IMR-90 (cell line): ENCODE results near the gene NAV1. TPM values are rescaled to one million over a fixed set of nuclear protein-coding genes. Genes with fewer than 3 reads are reported as not detected.

Experiments used
- ATAC-seq: fragments of 200-7000 bp; cut with Tn5 transposase; 2 replicates; pipeline ENCODE4 v1.9.1; 2020; ENCODE audit warnings: low read depth, mild to moderate bottlenecking, moderate library complexity
- BruUV-seq: library from RNA; stranded (reverse); fragments of 400-500 nt; replicated peaks from 2 replicates; lab custom pipeline; 2021; lab: Mats Ljungman, UMichigan
- CTCF ChIA-PET: fragments of 300-600 bp; formaldehyde crosslinking; extraction: SDS; loops from one replicate; lab custom pipeline; 2021; ENCODE audit warnings: antibody characterized with exemption; lab: Yijun Ruan, JAX
- POLR2A ChIA-PET: fragments of 300-600 bp; sonication (Branson Sonifier 250); formaldehyde crosslinking; loops from one replicate; lab custom pipeline; 2022; ENCODE audit warnings: antibody characterized with exemption; ENCODE audit not compliant: unreplicated experiment; lab: Charles Lee
- DNase-seq: peaks from one replicate; pipeline ENCODE4 v3.0.0; 2013
- H2AFZ ChIP-seq: replicated peaks from 2 replicates; pipeline ENCODE3; 2013; ENCODE audit warnings: low read length, mild to moderate bottlenecking; ENCODE audit not compliant: poor library complexity
- H2AK5ac ChIP-seq: 2 replicates; pipeline ENCODE4 v1.6.1; 2013; ENCODE audit warnings: low read depth, low read length, inconsistent platforms
- H2AK9ac ChIP-seq: replicated peaks from 2 replicates; pipeline ENCODE3; 2013; ENCODE audit warnings: mild to moderate bottlenecking, low read depth, low read length, moderate library complexity; ENCODE audit not compliant: poor library complexity
- H2BK120ac ChIP-seq: 2 replicates; pipeline ENCODE4 v1.6.1; 2013; ENCODE audit warnings: low read depth, low read length, inconsistent platforms
- H2BK15ac ChIP-seq: 3 replicates; pipeline ENCODE4 v1.6.1; 2013; ENCODE audit warnings: low read depth, low read length, inconsistent platforms
- H2BK20ac ChIP-seq: 2 replicates; pipeline ENCODE4 v1.6.1; 2013; ENCODE audit warnings: low read depth, mild to moderate bottlenecking, inconsistent platforms, low read length, moderate library complexity
- H2BK5ac ChIP-seq: 2 replicates; pipeline ENCODE4 v1.6.1; 2013; ENCODE audit warnings: mild to moderate bottlenecking, low read depth, low read length, inconsistent platforms; ENCODE audit not compliant: poor library complexity, severe bottlenecking
- H3K14ac ChIP-seq: replicated peaks from 2 replicates; pipeline ENCODE4 v1.6.1; 2013; ENCODE audit warnings: low read depth, low read length, inconsistent platforms
- H3K18ac ChIP-seq: 2 replicates; pipeline ENCODE4 v1.6.1; 2013; ENCODE audit warnings: low read depth, low read length, control low read depth
- H3K23ac ChIP-seq: 2 replicates; pipeline ENCODE4 v1.6.1; 2013; ENCODE audit warnings: low read depth, low read length, inconsistent platforms
- H3K27ac ChIP-seq: 2 replicates; pipeline ENCODE4 v1.5.1; 2013; ENCODE audit warnings: mild to moderate bottlenecking, control low read depth, low read length; ENCODE audit not compliant: insufficient read depth
- H3K27me3 ChIP-seq: 2 replicates; pipeline ENCODE4 v1.6.1; 2013; ENCODE audit warnings: low read length; ENCODE audit not compliant: control insufficient read depth, insufficient read depth
- H3K36me3 ChIP-seq: 2 replicates; pipeline ENCODE4 v1.6.1; 2013; ENCODE audit warnings: low read length, mixed read lengths; ENCODE audit not compliant: control insufficient read depth, insufficient read depth
- H3K4ac ChIP-seq: 2 replicates; pipeline ENCODE4 v1.6.1; 2013; ENCODE audit warnings: low read depth, low read length, inconsistent platforms
- H3K4me1 ChIP-seq: 2 replicates; pipeline ENCODE4 v1.6.1; 2013; ENCODE audit warnings: low read length, mixed read lengths; ENCODE audit not compliant: control insufficient read depth, insufficient read depth
- H3K4me2 ChIP-seq: 2 replicates; pipeline ENCODE4 v1.6.1; 2013; ENCODE audit warnings: low read depth, mild to moderate bottlenecking, control low read depth, low read length, moderate library complexity
- H3K4me3 ChIP-seq: 2 replicates; pipeline ENCODE4 v1.5.1; 2013; ENCODE audit warnings: low read depth, mild to moderate bottlenecking, control low read depth, low read length, moderate library complexity; ENCODE audit not compliant: insufficient read depth
- H3K56ac ChIP-seq: 2 replicates; pipeline ENCODE4 v1.6.1; 2013; ENCODE audit warnings: low read length, inconsistent platforms; ENCODE audit not compliant: insufficient read depth; ENCODE audit errors: extremely low read depth
- H3K79me1 ChIP-seq, 2 experiments: 2 replicates each; pipeline ENCODE4 v1.6.1; 2013; ENCODE audit warnings: low read length in 2 of 2, inconsistent platforms in 1 of 2, low read depth in 1 of 2
- H3K9ac ChIP-seq: 2 replicates; pipeline ENCODE4 v1.6.1; 2013; ENCODE audit warnings: low read depth, low read length, control low read depth
- H3K9me1 ChIP-seq: 2 replicates; pipeline ENCODE4 v1.6.1; 2013; ENCODE audit warnings: low read length, inconsistent platforms; ENCODE audit not compliant: insufficient read depth
- H3K9me3 ChIP-seq: 2 replicates; pipeline ENCODE4 v1.6.1; 2013; ENCODE audit warnings: low read length; ENCODE audit not compliant: control insufficient read depth, insufficient read depth
- H4K20me1 ChIP-seq: 2 replicates; pipeline ENCODE4 v1.6.1; 2013; ENCODE audit warnings: low read length, inconsistent platforms; ENCODE audit not compliant: insufficient read depth
- H4K5ac ChIP-seq: 2 replicates; pipeline ENCODE4 v1.6.1; 2013; ENCODE audit warnings: mild to moderate bottlenecking, low read depth, low read length, control low read depth
- H4K8ac ChIP-seq, 2 experiments: 2 replicates each; pipeline ENCODE4 v1.6.1; 2013; ENCODE audit warnings: low read depth in 2 of 2, low read length in 2 of 2, control low read depth in 1 of 2, inconsistent platforms in 1 of 2
- H4K91ac ChIP-seq: 2 replicates; pipeline ENCODE4 v1.6.1; 2013; ENCODE audit warnings: low read depth, low read length, inconsistent platforms; ENCODE audit not compliant: insufficient read depth
- BHLHE40 ChIP-seq: fragments of 150-350 bp; IDR thresholded peaks from 2 replicates; pipeline ENCODE4 v1.6.1; 2016; ENCODE audit warnings: mild to moderate bottlenecking, low read depth, low read length
- CEBPB ChIP-seq: IDR thresholded peaks from 2 replicates; pipeline ENCODE4 v1.6.1; 2012; ENCODE audit warnings: low read depth, low read length, improper control_type of control experiment
- CHD1 ChIP-seq: IDR thresholded peaks from 2 replicates; pipeline ENCODE4 v1.6.1; 2012; ENCODE audit warnings: low read depth, low read length, improper control_type of control experiment
- CTCF ChIP-seq: conservative IDR thresholded peaks from 2 replicates; pipeline ENCODE4 v1.5.1; 2012; ENCODE audit warnings: mild to moderate bottlenecking, low read depth, low read length, improper control_type of control experiment
- FOS ChIP-seq: fragments of 150-350 bp; IDR thresholded peaks from 2 replicates; pipeline ENCODE4 v1.6.1; 2016; ENCODE audit warnings: low read depth, low read length
- MAFK ChIP-seq: IDR thresholded peaks from 2 replicates; pipeline ENCODE4 v1.6.1; 2012; ENCODE audit warnings: low read depth, low read length, improper control_type of control experiment
- MAZ ChIP-seq: IDR thresholded peaks from 2 replicates; pipeline ENCODE4 v1.6.1; 2012; ENCODE audit warnings: low read depth, mild to moderate bottlenecking, low read length, improper control_type of control experiment, moderate library complexity, borderline replicate concordance
- MXI1 ChIP-seq: IDR thresholded peaks from 2 replicates; pipeline ENCODE4 v1.6.1; 2012; ENCODE audit warnings: low read depth, mild to moderate bottlenecking, low read length, moderate library complexity, borderline replicate concordance
- NFE2L2 ChIP-seq: fragments of 150-350 bp; IDR thresholded peaks from 2 replicates; pipeline ENCODE4 v1.6.1; 2016; ENCODE audit warnings: low read depth, mild to moderate bottlenecking, low read length
- POLR2A ChIP-seq: IDR thresholded peaks from 2 replicates; pipeline ENCODE4 v1.6.1; 2012; ENCODE audit warnings: mild to moderate bottlenecking, low read depth, low read length
- RAD21 ChIP-seq: IDR thresholded peaks from 2 replicates; pipeline ENCODE4 v1.6.1; 2012; ENCODE audit warnings: low read length, improper control_type of control experiment
- RCOR1 ChIP-seq: IDR thresholded peaks from 2 replicates; pipeline ENCODE4 v1.6.1; 2012; ENCODE audit warnings: mild to moderate bottlenecking, low read length, improper control_type of control experiment; ENCODE audit not compliant: insufficient replicate concordance
- RFX5 ChIP-seq: IDR thresholded peaks from 2 replicates; pipeline ENCODE4 v1.8.0; 2012; ENCODE audit warnings: low read depth, mild to moderate bottlenecking, low read length, moderate library complexity
- SMC3 ChIP-seq: fragments of 150-350 bp; IDR thresholded peaks from 2 replicates; pipeline ENCODE4 v1.6.1; 2016; ENCODE audit warnings: low read depth, mild to moderate bottlenecking, antibody characterized with exemption, low read length, moderate library complexity
- USF2 ChIP-seq: fragments of 150-350 bp; IDR thresholded peaks from 2 replicates; pipeline ENCODE4 v1.6.1; 2017; ENCODE audit warnings: mild to moderate bottlenecking, antibody characterized with exemption, low read length, low read depth
- WGBS, 2 experiments: methylation state at CpG; one replicate each; pipeline versions ENCODE4 v1.1.5 to v1.1.7; 2013; ENCODE audit warnings: missing lambda C conversion rate in 2 of 2; ENCODE audit not compliant: insufficient read length in 1 of 2; ENCODE audit errors: extremely low coverage in 2 of 2; 5-methylcytosine and 5-hydroxymethylcytosine counted together
- dilution Hi-C: fragments of 300-500 bp; cut with HindIII; formaldehyde crosslinking; loops from one replicate; pipeline ENCODE4 v1.14.3; 2018; ENCODE audit warnings: low sequenced_read_pairs; ENCODE audit not compliant: unreplicated experiment
- in situ Hi-C: fragments of 300-500 bp; cut with MboI; formaldehyde crosslinking; loops from 3 replicates; pipeline ENCODE4 v1.14.3; 2019; ENCODE audit warnings: low sequenced_read_pairs, inconsistent platforms, mixed read lengths
- intact Hi-C: fragments of 100-400 bp; cut with micrococcal nuclease; formaldehyde crosslinking; loops from 2 replicates; pipeline ENCODE4 v1.10.0; 2022
- polyA plus RNA-seq, 3 experiments: library from polyadenylated mRNA; depleted of rRNA; stranded (reverse); fragments of >200 nt; gene quantifications; 2 replicates each; pipeline ENCODE4 v1.2.3, GENCODE V29; 2012; ENCODE audit warnings: low replicate concordance in 1 of 3
- total RNA-seq: library from RNA; depleted of rRNA; stranded (reverse); fragments of >200 nt; gene quantifications from 2 replicates; pipeline ENCODE4 v1.2.3, GENCODE V29; 2012
- TF ChIP-seq, protein P1 (sequence below): fragments of 150-350 bp; IDR thresholded peaks from 2 replicates; pipeline ENCODE4 v1.6.1; 2016; ENCODE audit warnings: low read depth, mild to moderate bottlenecking, low read length, moderate library complexity, borderline replicate concordance

NAV1 gene
- total and polyA plus RNA-seq, 2 of the 4 experiments (the other 2 are of a cell fraction), result 14.0 to 23.1 TPM

DNA sequence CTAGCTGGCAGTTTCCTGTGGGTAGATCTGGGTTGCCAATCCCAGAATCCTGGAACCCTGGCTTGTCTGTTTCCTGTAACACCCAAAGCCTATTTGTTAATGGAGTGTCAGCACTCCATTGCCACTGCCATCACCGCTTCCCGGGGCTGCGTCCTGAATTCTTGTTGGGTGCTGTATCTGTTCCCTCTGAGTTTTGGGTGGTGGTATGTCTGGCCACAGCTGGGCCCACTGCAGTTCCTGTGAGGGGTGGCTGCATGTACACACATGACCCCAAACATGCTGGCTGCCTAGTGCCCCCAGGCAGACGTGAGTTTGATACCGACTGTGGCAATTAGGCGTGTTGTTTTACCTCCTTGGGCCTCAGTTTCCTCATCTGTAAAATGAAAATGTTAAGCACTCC is 29.3 kb downstream of the NAV1 start:
- Histone ChIP-seq H2AK5ac (0 out of 2 replicates have a peak overlapping the region, but pooled peaks have one; percentile 28), H2BK15ac (no peak overlapping the region), H3K14ac (no peak overlapping the region), H2BK120ac (peak overlapping the region; percentile 16; the same call in 1 of the 2 replicates), H4K91ac (peak overlapping the region; percentile 12; the same call in 1 of the 2 replicates), H3K4me1 (peaks cover 19% of the 10 kb centered on the region), H3K4me3 (no peak overlapping the region), H3K9me3 (no peaks in the 10 kb centered on the region), H3K18ac (no peak overlapping the region), H2BK20ac (no peak overlapping the region), H3K4me2 (no peak overlapping the region), H4K20me1 (peaks cover 15% of the 10 kb centered on the region; the same call in 1 of the 2 replicates), H2AFZ (no peak overlapping the region), H3K9me1 (peaks cover 36% of the 10 kb centered on the region), H3K27me3 (no peaks in the 10 kb centered on the region), H3K27ac (no peak overlapping the region), H3K23ac (no peak overlapping the region), H3K56ac (no peak overlapping the region), H4K5ac (no peak overlapping the region), H3K79me1 (peaks cover 51 to 86% of the 10 kb centered on the region in 2 experiments), H3K4ac (no peak overlapping the region), H3K9ac (no peak overlapping the region), H2AK9ac (no peak overlapping the region), H3K36me3 (no peaks in the 10 kb centered on the region; the same call in 1 of the 2 replicates), H2BK5ac (no peak overlapping the region), H4K8ac (no peak overlapping the region)
- in situ Hi-C loops, result loop anchor here (10.0 kb wide), 1 partner anchor 57 kb away; no protein-coding TSS in a partner anchor
- no CpG with 5 or more reads among the region's 6 CpGs for WGBS, 2 experiments
- no TSS peak for BruUV-seq
- ATAC-seq (no peak), DNase-seq (no peak)
- intact Hi-C loops, result no loop called here
- ChIA-PET POLR2A (no interaction called here), CTCF (no interaction called here)
- no peak for TF ChIP-seq MAFK
- TF ChIP-seq, protein P1, sequence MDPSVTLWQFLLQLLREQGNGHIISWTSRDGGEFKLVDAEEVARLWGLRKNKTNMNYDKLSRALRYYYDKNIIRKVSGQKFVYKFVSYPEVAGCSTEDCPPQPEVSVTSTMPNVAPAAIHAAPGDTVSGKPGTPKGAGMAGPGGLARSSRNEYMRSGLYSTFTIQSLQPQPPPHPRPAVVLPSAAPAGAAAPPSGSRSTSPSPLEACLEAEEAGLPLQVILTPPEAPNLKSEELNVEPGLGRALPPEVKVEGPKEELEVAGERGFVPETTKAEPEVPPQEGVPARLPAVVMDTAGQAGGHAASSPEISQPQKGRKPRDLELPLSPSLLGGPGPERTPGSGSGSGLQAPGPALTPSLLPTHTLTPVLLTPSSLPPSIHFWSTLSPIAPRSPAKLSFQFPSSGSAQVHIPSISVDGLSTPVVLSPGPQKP, result no peak
- no peak for TF ChIP-seq RFX5
- TF ChIP-seq FOS, result no peak
- no peak for TF ChIP-seq RAD21
- TF ChIP-seq CEBPB, result no peak
- no peak for TF ChIP-seq USF2
- no peak for TF ChIP-seq CTCF
- TF ChIP-seq CHD1, result no peak
- no peak for TF ChIP-seq SMC3
- TF ChIP-seq BHLHE40, result no peak
- TF ChIP-seq MAZ, result no peak
- no peak for TF ChIP-seq MXI1
- no peak for TF ChIP-seq POLR2A
- no peak for TF ChIP-seq NFE2L2
- no peak for TF ChIP-seq RCOR1
- dilution Hi-C loops, result no loop called here
